Keratinocyte (primary cell): ENCODE results near the gene KNOP1.

ENCODE experiments used
- CTCF ChIP-seq, 3 experiments: IDR thresholded peaks in 1 of 3; conservative IDR thresholded peaks in 1 of 3; optimal IDR thresholded peaks in 1 of 3; 2 replicates in 2 of 3; 3 replicates in 1 of 3; pipeline versions ENCODE3 to v1.5.1; 2011; ENCODE audit warnings: low read length in 3 of 3, mild to moderate bottlenecking in 3 of 3, moderate library complexity in 2 of 3, control low read depth in 1 of 3, inconsistent platforms in 1 of 3; ENCODE audit not compliant: insufficient read depth in 2 of 3; ENCODE audit errors: extremely low read depth in 1 of 3
- EZH2 ChIP-seq: IDR thresholded peaks from one replicate; pipeline ENCODE4 v1.6.1; 2012; ENCODE audit warnings: inconsistent platforms, mild to moderate bottlenecking, low read length, moderate library complexity

DNA sequence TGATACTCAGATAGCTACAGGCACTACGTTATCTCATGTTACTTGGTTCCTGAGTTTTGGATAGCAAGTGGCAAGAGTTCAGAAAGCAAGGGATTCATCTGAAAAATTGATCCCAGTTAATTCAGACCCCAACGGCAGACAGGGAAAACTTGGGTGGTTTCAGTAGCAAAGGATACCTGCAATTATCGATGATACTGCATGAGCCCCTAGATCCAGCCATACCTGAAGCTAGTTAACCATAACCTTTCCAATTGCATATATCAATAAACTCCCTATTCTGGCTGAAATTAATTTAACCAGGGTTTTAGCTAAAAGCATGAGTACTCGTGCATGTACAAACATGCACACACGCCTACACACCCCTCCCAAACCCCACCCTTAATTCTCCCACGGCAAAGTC lies 4.3 kb downstream of the KNOP1 start:
- TF ChIP-seq EZH2 = no peak
- no peak for TF ChIP-seq CTCF (optimal IDR thresholded peaks at IDR 0.05 in 1 of 3, IDR thresholded peaks at IDR 0.05 in 1 of 3, conservative IDR thresholded peaks at IDR 0.05 in 1 of 3; ENCODE audit: extremely low read depth in 1 of 3, insufficient read depth in 2 of 3, low read length in 3 of 3)
